ENCODE data around the gene XCL2.

The XCL2 gene

GRCh38 chr1:168505006-168505405, 38.8 kb downstream of the XCL2 start:
- Histone ChIP-seq H3K9me3 (ENCODE audit: low read depth, low read length) (no peaks in the 10 kb centered on the region), H3K27ac (no peak overlapping the region), H3K9ac (ENCODE audit: insufficient read length) (no peak overlapping the region), H3K36me3 (ENCODE audit: insufficient read depth, low read length) (no peaks in the 10 kb centered on the region), H3K4me3 (no peak overlapping the region)
- no peak for TF ChIP-seq POLR2AphosphoS5 (IDR thresholded peaks at IDR 0.05; ENCODE audit: borderline replicate concordance, low read depth, low read length)
- TF ChIP-seq FOXP2 (optimal IDR thresholded peaks at IDR 0.05; ENCODE audit: control extremely low read depth, extremely low read length, insufficient read depth): no peak
- no peak for TF ChIP-seq EZH2 (IDR thresholded peaks at IDR 0.05)
- DNase-seq (ENCODE audit: low read depth, low spot score): no peak

- no peak overlapping the region for H3K27ac ChIP-seq
- no peak overlapping the region for H3K9ac ChIP-seq (ENCODE audit: insufficient read length)
- no peak for DNase-seq (ENCODE audit: low read depth, low spot score)
- TF ChIP-seq EZH2 (IDR thresholded peaks at IDR 0.05) (no peak), POLR2AphosphoS5 (IDR thresholded peaks at IDR 0.05; ENCODE audit: borderline replicate concordance, low read depth, low read length) (no peak), FOXP2 (optimal IDR thresholded peaks at IDR 0.05; ENCODE audit: control extremely low read depth, extremely low read length, insufficient read depth) (no peak)
- no peaks in the 10 kb centered on the region for H3K36me3 ChIP-seq (ENCODE audit: insufficient read depth, low read length)
- no peaks in the 10 kb centered on the region for H3K9me3 ChIP-seq (ENCODE audit: low read depth, low read length)
- no peak overlapping the region for H3K4me3 ChIP-seq
These were observed 39.5 kb downstream of the XCL2 start for GRCh38 chr1:168504064-168504837.

DNA sequence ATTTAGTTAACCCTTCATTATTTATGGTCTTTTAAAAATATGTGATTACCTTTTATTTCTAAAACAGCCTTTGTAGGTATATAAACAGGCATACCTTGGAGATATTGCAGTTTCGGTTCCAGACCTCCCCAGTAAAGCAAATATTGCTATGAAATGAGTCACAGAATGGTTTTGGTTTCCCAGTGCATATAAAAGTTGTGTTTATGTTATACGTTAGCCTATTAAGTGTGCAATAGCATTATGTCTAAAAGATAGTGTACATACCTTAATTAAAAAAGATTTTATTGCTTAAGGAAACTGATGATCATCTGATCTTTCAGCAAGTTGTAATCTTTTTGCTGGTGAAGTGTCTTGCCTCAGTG, 44.1 kb downstream of the XCL2 start:
- H3K36me3 ChIP-seq (ENCODE audit: insufficient read depth, low read length): no peaks in the 10 kb centered on the region
- H3K4me3 ChIP-seq: no peak overlapping the region
- no peak for DNase-seq (ENCODE audit: low read depth, low spot score)
- TF ChIP-seq EZH2 (IDR thresholded peaks at IDR 0.05) (no peak), FOXP2 (optimal IDR thresholded peaks at IDR 0.05; ENCODE audit: control extremely low read depth, extremely low read length, insufficient read depth) (no peak), POLR2AphosphoS5 (IDR thresholded peaks at IDR 0.05; ENCODE audit: borderline replicate concordance, low read depth, low read length) (no peak)
- H3K27ac ChIP-seq: no peak overlapping the region
- H3K9me3 ChIP-seq (ENCODE audit: low read depth, low read length): no peaks in the 10 kb centered on the region
- H3K9ac ChIP-seq (ENCODE audit: insufficient read length): no peak overlapping the region

- DNase-seq (ENCODE audit: low read depth, low spot score): no peak
- Histone ChIP-seq H3K9me3 (ENCODE audit: low read depth, low read length) (no peaks in the 10 kb centered on the region), H3K9ac (ENCODE audit: insufficient read length) (no peak overlapping the region), H3K27ac (no peak overlapping the region), H3K4me3 (no peak overlapping the region), H3K36me3 (ENCODE audit: insufficient read depth, low read length) (no peaks in the 10 kb centered on the region)
- TF ChIP-seq EZH2 (IDR thresholded peaks at IDR 0.05) (no peak), FOXP2 (optimal IDR thresholded peaks at IDR 0.05; ENCODE audit: control extremely low read depth, extremely low read length, insufficient read depth) (no peak), POLR2AphosphoS5 (IDR thresholded peaks at IDR 0.05; ENCODE audit: borderline replicate concordance, low read depth, low read length) (no peak)
These were observed 44.7 kb downstream of the XCL2 start for GRCh38 chr1:168498956-168499687.

- no peak overlapping the region for H3K27ac ChIP-seq
- TF ChIP-seq EZH2 (IDR thresholded peaks at IDR 0.05): no peak
- no peak for TF ChIP-seq FOXP2 (optimal IDR thresholded peaks at IDR 0.05; ENCODE audit: control extremely low read depth, extremely low read length, insufficient read depth)
- TF ChIP-seq POLR2AphosphoS5 (IDR thresholded peaks at IDR 0.05; ENCODE audit: borderline replicate concordance, low read depth, low read length): no peak
- DNase-seq (ENCODE audit: low read depth, low spot score): no peak
- no peak overlapping the region for H3K9ac ChIP-seq (ENCODE audit: insufficient read length)
- H3K9me3 ChIP-seq (ENCODE audit: low read depth, low read length): no peaks in the 10 kb centered on the region
- H3K36me3 ChIP-seq (ENCODE audit: insufficient read depth, low read length): no peaks in the 10 kb centered on the region
- H3K4me3 ChIP-seq: no peak overlapping the region
These were observed 45.6 kb downstream of the XCL2 start for GRCh38 chr1:168498159-168498631.

DNA sequence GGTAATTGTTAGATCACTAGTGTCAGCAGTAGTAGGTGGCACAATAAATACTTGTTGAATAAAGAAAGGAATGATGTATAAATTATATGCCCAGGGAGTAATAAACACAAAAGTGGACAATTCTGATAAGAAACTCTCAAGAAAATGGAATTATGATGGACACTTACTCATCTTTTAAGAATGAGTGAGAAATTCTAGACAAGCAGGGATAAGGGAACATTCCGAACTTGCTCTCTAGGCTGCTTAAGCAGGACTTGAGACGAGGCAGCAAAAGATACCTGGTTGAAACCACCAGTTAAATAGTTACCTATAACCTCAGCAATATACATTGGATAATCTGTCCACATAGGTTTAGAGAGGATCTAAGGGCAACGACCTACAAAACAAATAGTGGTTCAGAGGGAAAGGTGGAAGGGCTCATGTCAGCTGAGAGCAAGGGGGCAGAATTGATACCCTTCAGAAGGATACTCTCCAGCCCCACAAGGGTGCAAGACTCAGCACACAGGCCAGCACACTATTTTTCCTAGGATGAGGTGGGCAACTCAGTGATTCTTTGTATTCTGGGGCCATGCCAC, 46.3 kb downstream of the XCL2 start:
- TF ChIP-seq FOXP2 (optimal IDR thresholded peaks at IDR 0.05; ENCODE audit: control extremely low read depth, extremely low read length, insufficient read depth): no peak
- TF ChIP-seq EZH2 (IDR thresholded peaks at IDR 0.05): no peak
- TF ChIP-seq POLR2AphosphoS5 (IDR thresholded peaks at IDR 0.05; ENCODE audit: borderline replicate concordance, low read depth, low read length): no peak
- Histone ChIP-seq H3K36me3 (ENCODE audit: insufficient read depth, low read length) (no peaks in the 10 kb centered on the region), H3K4me3 (no peak overlapping the region), H3K9ac (ENCODE audit: insufficient read length) (no peak overlapping the region), H3K9me3 (ENCODE audit: low read depth, low read length) (no peaks in the 10 kb centered on the region), H3K27ac (no peak overlapping the region)
- DNase-seq (ENCODE audit: low read depth, low spot score): no peak

- no peak for DNase-seq (ENCODE audit: low read depth, low spot score)
- no peak overlapping the region for H3K9ac ChIP-seq (ENCODE audit: insufficient read length)
- no peaks in the 10 kb centered on the region for H3K9me3 ChIP-seq (ENCODE audit: low read depth, low read length)
- H3K4me3 ChIP-seq: no peak overlapping the region
- no peaks in the 10 kb centered on the region for H3K36me3 ChIP-seq (ENCODE audit: insufficient read depth, low read length)
- no peak overlapping the region for H3K27ac ChIP-seq
- no peak for TF ChIP-seq FOXP2 (optimal IDR thresholded peaks at IDR 0.05; ENCODE audit: control extremely low read depth, extremely low read length, insufficient read depth)
- TF ChIP-seq POLR2AphosphoS5 (IDR thresholded peaks at IDR 0.05; ENCODE audit: borderline replicate concordance, low read depth, low read length): no peak
- TF ChIP-seq EZH2 (IDR thresholded peaks at IDR 0.05): no peak
These were observed 52.2 kb downstream of the XCL2 start for GRCh38 chr1:168491527-168492164.
